Epithelial cell of proximal tubule (primary cell): Measurements from ENCODE around the gene PRPF4. TPM values are rescaled to one million over a fixed set of nuclear protein-coding genes. Genes with fewer than 3 reads are reported as not detected.
A peak's percentile ranks its signal among the peaks of the same experiment; 100 is the strongest.

Experiments
- DNase-seq: peaks from one replicate; pipeline ENCODE4 v3.0.0-alpha.2; 2011; ENCODE audit warnings: low read depth
- H3K4me3 ChIP-seq: 2 replicates; pipeline ENCODE4 v1.5.1; 2011; ENCODE audit warnings: low read depth, mild to moderate bottlenecking, low read length
- total RNA-seq: library from RNA; depleted of rRNA; stranded (reverse); fragments of >200 nt; gene quantifications from 2 replicates; pipeline ENCODE4 v1.2.3, GENCODE V29; 2015
- TF ChIP-seq, protein P1 (sequence below): conservative IDR thresholded peaks from 2 replicates; pipeline ENCODE4 v1.5.1; 2012; ENCODE audit warnings: low read depth, mild to moderate bottlenecking, low read length

The PRPF4 gene
- total RNA-seq, 1 donor from 2014 or later: 29.1 TPM

DNA sequence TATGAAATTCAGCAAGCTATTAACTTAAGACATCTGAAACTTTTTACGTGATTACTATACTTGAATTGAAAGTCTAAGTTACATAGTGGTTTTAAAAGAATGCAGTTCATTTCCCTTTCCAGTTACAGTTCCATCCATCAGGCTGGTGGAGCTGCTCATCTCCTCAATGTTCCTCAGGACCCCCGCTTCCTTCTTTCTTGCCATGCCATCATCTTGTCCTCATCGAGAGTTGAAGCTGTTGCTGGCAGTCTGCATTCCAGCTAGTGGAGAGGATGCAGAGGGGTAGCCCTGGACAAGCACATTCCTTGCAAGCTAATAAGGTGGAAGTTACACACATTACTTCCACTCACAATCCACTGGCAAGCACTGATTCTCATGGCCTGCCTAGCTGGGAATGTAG lies 36.5 kb downstream of the PRPF4 start:
- TF ChIP-seq, protein P1, sequence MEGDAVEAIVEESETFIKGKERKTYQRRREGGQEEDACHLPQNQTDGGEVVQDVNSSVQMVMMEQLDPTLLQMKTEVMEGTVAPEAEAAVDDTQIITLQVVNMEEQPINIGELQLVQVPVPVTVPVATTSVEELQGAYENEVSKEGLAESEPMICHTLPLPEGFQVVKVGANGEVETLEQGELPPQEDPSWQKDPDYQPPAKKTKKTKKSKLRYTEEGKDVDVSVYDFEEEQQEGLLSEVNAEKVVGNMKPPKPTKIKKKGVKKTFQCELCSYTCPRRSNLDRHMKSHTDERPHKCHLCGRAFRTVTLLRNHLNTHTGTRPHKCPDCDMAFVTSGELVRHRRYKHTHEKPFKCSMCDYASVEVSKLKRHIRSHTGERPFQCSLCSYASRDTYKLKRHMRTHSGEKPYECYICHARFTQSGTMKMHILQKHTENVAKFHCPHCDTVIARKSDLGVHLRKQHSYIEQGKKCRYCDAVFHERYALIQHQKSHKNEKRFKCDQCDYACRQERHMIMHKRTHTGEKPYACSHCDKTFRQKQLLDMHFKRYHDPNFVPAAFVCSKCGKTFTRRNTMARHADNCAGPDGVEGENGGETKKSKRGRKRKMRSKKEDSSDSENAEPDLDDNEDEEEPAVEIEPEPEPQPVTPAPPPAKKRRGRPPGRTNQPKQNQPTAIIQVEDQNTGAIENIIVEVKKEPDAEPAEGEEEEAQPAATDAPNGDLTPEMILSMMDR: no peak
- no peak overlapping the region for H3K4me3 ChIP-seq
- no peak for DNase-seq

- H3K4me3 ChIP-seq: no peak overlapping the region
- TF ChIP-seq, protein P1: no peak
- no peak for DNase-seq
Observed at GRCh38 chr9:113313261-113313660, 37.8 kb downstream of the PRPF4 start.

DNA sequence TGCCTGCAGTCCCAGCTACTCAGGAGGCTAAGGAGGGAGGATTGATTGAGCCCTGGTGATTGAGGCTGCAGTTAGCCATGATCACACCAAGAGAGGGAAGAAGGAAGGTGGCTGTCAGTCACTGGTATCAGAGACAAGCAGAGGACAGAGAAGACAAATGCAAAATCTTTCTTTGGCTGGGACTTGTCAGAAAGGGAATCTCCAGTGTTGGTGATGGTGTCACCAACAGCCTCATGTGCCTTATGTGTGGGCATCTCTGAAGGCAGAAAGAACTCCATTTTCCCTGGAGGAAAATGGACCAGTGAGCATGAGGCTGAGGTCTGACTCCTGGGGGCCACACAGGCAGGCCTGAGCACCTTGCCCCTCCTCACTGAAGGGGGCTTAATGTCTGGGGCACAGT lies 39.8 kb downstream of the PRPF4 start:
- TF ChIP-seq, protein P1: no peak
- no peak overlapping the region for H3K4me3 ChIP-seq
- DNase-seq: no peak

GRCh38 chr9:113316030-113316429 lies 40.6 kb downstream of the PRPF4 start:
- no peak for DNase-seq
- H3K4me3 ChIP-seq: no peak overlapping the region
- TF ChIP-seq, protein P1: no peak

DNA sequence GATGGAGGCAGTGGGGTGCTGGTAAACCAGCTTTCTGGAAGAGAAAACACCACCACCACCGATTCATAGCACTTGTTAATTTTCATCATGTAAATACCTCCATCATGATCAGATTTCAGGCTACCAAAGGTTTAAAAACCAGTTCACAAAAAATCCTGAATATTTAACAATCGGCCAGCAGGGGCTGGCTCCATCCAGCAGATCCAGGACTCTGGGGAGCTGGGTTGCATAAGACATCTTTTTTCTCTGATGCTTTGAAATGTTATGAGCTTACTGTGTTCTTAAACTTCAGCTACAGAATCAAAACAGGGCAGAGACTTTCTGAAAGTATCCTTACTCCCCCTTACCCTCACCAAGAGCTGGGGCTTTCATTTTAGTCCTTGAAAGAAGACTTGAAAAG lies 42.3 kb downstream of the PRPF4 start:
- no peak for DNase-seq
- TF ChIP-seq, protein P1: peak; percentile 29
- H3K4me3 ChIP-seq: no peak overlapping the region

- no peak overlapping the region for H3K4me3 ChIP-seq
- DNase-seq: no peak
- TF ChIP-seq, protein P1: no peak
Observed at GRCh38 chr9:113319054-113319453, 43.6 kb downstream of the PRPF4 start.

- no peak for DNase-seq
- TF ChIP-seq, protein P1: no peak
- H3K4me3 ChIP-seq: no peak overlapping the region
Observed at GRCh38 chr9:113320051-113320450, 44.6 kb downstream of the PRPF4 start.
